NCI-H1694 treated with DMSO at 0.1 percent for 48 hours (cell line): ENCODE measurements around the gene DNAJC13.

Source experiments
- DNase-seq: peaks from one replicate; lab custom pipeline; 2025; lab: John Stamatoyannopoulos, UW

DNAJC13 gene

DNA sequence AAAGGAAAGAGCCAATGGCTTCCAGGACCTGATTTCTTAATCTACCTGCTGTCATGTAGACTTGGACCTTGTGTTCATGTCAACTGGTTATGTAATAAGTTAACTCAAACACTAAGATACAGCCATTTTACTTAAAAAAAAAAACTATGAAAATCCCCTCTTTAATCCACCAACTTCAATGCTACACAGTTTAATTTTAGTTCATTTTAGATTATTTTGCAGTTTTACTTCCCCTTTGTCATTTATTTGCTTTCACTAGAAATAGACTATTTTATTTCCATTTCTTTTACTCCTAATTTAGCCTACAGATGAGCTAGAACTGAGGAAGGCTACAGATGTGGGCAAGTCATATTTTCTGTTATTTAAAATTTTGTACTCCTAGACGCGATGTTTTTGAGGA is 10.7 kb upstream of the DNAJC13 start:
- DNase-seq: no peak

DNA sequence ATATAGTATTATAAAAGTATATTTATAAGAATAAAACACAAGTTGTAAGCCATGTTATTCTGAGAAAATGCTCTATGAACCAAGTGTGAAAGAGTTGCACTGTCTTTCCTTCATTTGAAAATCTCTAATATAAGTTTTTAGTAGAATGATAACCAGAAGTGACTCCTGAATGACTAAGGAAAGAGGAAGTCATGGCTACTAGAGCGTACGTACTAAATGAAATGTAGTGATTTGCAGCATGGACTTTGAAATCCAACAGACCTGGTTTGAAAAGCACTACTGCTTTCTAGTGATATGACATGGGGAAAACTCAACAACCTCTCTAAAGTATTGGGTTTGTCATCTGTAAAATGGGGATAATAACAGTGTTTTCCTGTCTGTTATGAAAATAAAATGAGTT is 10.3 kb upstream of the DNAJC13 start:
- DNase-seq: no peak

DNA sequence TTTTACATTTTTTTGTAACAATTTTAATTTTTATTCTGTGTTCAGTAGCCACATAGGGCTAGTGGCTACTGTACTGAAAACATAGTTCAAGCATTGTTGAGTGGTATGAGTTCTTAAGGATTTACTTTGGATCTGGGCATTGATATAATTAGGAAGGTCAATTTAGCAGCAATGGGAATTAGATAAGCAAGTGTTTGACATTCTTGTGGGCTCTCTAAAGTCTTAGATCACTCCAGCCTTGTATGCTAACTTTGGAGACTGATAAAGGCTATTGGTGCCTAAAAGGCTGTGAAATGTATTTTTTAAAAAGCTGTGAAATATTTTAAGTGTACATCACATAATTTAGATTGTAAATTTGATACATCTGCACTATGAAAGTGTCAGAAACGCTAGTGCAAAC is 2.5 kb upstream of the DNAJC13 start:
- no peak for DNase-seq

DNA sequence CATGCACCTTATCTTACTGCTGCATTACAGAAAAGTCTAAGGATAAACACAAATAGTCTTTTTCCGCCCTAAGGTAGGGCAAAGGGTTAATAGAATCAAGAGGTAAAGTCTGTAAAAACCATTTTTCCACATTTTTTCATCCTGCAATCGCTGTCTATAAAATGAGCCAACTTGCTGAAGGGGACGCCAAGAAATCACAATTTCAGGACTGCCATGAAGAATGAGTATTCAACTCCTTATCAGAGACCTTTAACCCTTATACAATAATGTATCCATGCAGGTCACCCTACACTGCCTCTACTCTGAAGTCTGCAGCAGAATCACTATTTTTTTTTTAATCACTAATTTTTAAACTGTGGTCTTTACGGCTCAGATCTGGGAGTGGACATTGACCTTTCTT is 1.1 kb upstream of the DNAJC13 start:
- no peak for DNase-seq

DNA sequence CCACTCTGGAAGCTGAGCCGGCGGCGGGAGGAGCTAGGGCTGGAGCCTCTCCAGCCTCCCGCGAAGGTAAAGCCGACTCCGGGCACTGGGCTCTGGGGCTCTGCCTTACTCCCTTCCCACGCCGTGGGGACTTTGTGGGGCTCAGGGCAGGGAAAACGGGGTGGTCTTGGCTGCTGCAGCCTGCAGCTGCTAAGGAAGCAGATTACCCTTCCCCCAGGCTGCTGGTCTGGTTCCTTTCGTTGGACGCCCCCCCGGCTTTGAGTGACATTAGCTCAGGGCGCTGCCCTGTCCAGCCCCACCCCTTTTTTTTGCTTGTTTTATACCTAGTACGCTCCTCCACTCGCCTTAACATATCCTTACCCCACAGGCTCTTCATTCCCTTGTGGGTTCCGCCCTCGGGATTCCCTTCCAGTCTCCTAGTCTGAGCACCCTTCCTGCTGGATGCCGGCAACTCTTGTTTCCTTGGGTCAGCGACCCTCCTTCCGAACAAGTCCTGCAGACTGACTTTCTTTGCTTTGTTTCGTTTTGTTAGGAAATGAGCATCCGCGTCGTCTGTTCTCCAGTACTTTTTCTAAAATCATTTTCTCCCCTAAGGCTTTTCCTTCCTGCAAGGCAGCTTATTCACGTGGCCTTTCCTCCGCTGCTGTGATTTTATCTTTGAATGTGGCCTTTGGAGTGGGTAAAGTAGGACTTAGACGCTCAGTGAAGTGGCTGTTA is 551 bp downstream of the DNAJC13 start:
- peak; percentile 49 for DNase-seq

DNA sequence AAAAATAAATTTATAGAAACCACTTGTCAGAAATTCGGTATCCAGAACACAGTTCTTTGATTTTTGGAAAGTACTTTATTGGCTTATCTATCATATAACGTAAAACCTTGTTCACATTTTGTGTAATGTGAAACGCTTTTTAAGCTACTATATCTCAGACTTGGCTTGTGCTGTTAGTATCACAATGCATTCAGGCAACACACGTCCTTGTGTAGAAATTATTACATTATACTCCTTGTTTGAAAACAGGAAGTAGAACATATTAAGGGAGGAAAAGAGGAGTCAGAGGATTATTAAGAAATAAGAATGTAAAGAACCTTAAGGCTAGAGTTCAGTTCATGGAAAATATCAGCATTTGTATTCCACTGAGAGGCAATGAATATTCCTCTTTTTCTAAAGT is 1.6 kb downstream of the DNAJC13 start:
- DNase-seq: no peak

DNA sequence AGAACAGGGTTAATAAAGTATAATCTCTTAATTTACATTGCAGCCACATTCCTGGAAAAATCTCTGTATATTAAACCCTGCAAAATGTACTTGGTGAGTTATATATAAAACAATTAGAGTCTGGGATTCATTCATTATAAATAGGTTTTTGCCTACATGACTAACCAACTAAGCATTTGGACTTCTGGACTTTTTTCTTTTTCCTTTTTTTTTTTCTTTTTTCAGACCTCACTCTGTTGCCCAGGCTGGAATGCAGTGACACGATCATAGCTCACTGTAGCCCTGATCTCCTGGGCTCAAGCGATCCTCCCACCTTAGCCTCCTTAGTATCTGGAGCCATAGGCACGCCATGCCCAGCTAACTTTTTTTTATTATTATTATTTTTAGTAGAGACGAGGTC is 4.5 kb downstream of the DNAJC13 start:
- no peak for DNase-seq

DNA sequence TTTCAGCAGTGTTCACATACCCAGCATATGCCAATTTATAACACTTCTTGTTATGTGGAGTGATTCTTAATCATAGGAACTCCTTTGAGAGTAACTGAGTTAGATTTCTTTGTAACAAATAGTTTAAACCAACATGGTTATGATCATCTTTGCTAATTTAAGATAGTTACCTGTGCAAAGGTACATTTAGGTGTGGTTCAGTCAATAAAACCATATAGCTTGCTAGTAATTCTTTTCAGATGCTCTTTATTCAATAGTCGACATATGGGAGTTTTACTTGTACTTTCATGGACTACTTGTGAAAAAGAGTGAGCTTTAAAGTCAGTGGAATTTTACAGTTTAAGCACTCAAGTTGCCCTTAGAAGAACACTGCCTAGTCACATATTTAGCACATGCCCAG is 5.2 kb downstream of the DNAJC13 start:
- DNase-seq: no peak

DNA sequence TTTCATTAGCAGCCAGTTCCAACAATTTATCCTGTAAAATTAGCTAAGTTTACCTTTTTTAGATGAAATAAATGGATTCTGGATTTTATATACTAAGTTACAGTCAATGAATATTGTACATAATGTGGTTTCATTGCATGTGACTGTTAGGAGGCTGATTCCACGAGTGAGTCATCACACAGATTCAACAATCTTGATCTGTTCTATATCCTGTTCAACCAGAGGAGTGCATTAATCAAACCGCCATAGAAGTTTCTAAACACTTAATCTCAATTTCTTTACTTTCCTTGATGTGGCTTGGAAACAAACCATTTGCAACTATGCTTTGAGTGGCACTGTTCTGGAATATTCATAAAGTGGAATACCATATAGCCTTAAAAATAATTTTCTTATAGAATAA is 15.3 kb downstream of the DNAJC13 start:
- DNase-seq: no peak

DNA sequence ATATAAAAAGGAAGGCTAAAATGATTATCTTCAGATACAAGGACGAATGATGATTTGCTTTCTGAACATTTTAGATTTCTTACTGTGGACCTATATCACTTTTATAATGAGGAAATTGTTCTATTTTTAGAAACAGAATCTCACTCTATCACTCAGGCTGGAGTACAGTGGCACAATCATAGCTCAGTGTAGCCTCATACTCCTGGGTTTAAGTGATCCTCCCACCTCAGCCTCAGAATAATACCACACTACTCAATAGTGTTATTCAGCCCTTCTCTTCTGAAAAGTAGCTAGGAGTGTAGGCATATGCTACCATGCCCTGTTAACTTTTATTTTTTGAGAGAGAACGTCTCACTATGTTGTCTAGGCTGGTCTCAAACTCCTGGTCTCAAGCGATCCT is 15.8 kb downstream of the DNAJC13 start:
- DNase-seq: no peak

DNA sequence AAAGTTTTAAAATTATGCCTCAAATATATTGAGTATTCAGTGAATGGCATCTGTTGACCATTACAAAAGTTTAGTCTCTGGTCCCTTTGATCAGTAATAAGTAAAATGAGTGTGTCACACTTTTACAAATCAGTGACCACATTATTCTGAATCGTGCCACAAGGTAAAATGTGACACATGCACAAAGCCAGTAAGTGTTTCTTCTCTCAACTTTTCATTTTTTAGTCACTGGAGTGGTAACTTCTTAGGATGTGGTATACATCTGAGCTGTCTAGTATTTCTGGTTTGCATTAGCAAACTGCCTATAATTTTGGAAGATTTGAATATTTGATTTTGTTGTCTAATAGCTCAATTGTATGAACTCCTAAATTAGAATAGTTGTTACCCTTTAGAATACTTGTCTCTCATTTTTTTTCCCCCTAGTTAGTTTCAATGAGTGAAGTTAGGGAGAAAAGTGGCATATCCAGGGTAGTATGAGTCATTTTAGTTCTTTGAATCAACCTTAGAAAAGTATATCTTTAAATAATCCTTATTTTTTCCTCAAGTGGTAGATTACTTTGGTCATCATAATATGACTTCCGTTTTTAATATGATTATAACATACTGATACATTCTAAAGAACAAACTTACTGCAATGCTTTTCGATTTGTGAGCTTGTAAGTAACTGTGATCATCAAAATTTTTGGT is 18.1 kb downstream of the DNAJC13 start:
- DNase-seq: no peak

DNA sequence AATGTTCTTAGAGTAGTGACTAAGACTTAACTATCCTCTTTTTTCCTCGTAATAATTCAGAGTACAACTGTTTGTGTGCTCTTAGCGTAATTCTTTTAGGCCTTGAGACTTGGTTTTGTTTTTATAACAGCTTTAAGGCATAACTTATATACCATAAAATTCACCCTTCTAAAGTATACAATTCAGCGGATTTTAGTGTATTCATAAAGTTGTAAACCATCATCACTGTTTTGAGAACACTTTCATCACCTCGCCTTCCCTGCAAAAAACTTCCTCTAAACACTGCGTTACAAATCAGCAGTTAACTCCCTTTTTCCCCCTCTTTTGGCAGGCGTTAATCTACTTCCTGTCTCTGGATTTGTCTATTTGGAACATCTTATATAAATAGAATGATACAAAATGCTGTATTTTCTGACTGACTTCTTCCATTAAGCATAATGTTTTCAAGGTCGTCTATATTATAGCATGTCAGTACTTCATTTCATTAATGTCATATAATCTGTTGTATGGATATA is 18.7 kb downstream of the DNAJC13 start:
- DNase-seq: no peak

DNA sequence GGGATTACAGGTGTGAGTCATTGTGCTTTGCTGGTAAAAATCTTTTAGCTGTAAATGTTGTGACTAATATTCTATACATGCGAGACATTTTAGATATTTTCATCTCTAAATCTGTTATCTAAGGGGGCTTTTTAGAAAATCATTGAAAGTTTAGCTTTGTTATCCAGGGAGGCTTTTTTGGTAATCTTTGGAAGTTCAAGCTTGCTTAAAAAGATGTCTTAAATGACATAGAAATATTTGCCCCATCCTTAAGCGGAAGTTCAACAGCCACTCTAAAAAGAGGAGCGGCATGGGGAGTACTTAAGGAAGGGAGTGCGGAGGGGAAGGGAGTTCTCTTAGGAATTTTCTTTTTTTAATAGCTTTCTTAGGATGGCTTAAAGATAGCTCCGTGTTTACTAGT is 26.1 kb downstream of the DNAJC13 start:
- no peak for DNase-seq

DNA sequence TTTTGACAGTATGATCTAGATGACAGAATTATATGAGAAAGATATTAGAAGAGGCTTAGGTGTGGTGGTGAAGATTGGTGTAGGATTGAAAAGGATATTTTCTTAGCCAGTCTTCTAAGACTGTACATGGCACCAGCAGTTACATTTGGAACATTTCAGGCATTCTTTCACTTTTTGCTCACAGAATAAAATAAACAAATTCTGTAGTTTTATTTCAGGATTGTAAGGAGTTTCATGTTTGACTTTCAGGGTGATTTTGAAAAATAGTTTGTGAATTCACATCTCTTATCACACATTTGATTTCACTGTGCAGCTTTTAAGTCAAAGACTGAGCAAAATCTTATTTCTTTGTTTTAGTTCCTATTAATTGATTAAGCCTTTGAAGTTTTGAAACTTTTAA is 27.1 kb downstream of the DNAJC13 start:
- DNase-seq: no peak

DNA sequence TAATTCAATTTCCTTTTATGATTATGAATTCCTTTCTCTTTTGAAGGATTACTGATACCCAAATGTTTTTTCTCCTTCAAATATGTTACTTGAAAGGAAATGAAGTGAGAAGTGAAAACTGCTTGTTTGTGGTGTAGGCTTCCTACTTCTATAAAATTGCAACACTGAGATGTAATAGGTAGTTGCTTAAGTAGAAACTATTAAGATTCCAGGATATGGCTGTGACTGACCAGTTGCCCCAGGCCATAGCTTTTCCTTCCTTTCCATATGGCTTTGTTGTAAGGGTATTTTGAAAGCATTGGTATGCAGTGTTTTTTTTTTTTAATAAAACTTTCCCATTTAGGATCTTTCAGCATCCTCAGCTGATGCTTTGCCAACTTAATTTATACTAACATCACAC is 28.5 kb downstream of the DNAJC13 start:
- DNase-seq: no peak

DNA sequence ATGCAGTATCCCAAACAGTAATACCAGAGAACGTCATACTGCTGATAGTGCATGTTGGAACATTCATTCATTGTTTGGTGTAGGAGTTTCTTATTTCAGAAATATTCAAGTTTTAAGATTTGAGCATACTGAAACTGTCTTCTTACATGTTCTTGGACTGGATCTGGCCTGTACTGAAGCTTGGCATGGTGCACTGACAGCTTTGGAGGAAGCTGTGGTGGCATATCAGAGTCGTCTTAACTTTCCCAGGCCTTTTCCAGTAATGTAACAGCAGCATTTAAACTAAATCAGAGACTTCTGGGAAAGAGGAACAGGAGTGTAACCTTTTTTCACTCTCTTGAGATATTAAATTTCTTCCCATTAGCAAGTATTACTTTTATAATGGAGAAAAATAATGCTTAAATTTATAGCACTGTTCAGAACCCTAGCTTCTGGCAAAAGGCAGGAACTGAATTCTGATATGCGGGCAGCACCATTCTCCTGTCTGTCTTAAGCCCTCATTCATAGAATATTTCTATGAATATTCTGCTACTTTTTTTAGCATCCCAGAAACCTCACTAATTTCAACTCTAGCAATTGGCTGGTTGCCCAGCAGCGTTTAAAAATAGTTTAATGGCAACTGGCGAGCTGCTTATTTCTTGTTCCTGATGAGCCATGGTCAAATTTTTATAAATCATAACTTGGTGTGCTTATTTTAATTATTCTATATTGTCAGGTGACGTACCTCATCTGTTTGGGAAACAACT is 31.1 kb downstream of the DNAJC13 start:
- peak; percentile 7 for DNase-seq

DNA sequence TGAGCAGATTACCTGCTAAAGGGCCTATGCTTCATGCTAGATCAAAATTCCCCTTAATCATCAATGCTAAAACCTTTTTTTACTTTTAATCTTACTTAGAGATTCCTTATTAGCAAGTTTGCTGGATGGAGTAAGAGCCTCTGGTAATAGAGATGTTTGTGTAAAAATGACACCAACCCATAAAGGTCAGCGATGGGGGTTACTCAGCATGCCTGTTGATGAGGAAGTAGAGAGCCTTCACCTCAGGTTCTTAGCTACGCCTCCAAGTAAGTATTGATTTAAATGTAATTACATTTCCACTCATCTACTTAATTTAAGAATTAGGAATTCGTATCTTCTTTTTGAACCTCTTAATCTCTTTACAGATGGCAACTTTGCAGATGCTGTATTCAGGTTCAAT is 38.8 kb downstream of the DNAJC13 start:
- no peak for DNase-seq

DNA sequence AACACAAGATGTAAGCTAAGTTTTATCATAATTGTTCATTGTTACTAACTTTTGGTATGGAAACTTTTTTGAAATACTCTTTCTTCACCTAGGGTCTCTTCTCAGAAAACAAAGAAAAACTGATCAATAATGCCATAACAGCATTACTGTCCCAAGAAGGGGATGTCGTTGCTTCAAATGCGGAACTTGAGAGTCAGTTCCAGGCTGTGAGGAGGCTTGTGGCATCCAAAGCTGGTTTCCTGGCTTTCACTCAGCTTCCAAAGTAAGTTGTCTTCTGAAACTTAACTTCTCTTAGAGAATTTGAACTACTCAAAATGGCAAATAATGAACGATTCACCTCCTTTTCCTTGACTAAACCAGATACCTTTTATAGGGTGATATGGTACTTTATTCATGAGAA is 39.3 kb downstream of the DNAJC13 start:
- no peak for DNase-seq

DNA sequence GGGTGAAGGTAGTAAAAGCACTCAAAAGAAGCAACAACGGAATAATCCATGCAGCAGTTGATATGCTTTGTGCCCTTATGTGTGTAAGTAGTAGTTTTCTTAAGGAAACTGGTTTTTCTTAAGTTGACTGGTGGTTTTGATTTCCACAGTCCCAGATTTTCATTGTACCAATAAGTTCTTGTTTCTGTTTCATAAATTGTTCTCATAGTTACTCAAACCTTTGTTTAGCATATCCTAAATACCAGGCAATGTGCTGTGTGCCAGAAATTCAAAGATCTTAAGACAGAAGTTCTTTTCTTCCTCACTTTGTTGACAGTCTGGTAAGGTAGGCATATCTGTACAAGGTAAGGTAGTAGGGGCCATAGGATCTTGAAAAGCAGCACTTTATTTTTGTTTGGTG is 40.0 kb downstream of the DNAJC13 start:
- no peak for DNase-seq

DNA sequence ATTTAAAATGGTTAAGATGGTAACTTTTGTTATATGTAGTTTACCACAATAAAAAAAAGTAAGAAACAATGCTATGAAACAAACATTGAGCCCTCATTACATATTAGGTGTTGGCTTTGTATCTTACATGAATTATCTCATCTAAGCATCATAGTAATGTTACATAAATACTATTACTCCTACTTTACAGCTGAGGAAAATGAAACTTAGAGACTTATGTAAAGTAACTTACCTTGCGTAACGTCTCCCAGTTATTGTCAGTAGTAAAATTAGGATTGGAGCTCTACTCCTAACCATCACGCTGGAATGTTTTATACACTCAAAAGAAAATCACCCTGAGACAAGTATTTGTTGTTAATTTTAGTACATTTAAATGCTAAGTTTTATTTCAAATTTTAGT is 42.2 kb downstream of the DNAJC13 start:
- no peak for DNase-seq

DNA sequence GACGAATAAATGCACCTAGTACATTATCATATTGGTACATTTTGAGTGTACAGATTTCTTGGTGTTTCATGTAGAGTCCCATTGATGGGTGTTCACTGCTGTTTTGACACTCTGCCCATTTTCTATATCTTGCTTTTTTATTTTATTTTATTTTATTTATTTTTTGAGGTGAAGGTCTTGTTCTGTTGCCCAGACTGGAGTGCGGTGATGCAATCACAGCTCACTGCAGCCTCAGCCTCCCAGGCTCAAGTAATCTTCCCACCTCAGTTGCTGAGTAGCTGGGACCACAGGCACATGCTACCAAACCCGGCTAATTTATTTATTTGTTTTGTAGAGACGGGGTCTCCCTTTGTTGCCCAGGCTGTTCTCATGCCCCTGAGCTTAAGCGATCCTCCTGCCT is 44.2 kb downstream of the DNAJC13 start:
- no peak for DNase-seq

DNA sequence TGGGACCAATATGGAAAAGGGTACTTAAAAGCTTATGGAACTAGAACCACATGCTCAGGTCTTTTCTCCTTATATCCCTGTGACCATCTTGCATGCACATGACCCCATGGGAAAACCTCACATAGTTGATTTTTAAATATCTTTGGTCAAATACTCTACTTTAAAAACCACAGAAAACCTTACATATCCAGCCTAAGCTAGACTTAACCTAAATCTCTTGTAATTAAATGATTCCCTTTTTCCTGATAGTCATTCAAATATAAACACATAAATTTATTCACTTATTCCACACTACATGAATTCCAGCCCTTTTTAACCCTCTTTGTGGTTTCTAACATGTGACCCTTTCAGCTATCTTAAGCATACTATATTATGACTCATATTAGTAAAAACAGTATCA is 46.8 kb downstream of the DNAJC13 start:
- no peak for DNase-seq

DNA sequence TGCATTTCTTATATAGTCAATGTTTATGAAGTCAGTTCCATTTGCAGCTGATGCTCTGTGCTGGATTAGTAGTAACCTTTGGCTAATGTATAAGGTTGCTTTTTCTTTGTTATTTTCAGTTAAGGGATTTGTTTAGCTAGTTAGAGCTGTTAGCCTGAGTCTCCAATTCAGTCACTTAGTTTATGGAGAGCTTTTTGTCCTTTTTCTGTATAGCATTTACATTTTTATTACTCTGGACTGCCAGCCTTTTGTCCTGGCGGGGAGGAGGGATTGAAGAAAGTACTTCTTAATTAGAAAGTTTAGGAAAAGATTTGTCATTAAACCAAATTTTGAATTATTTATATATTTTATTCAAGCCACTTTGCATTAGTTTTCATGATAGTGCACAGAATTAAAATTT is 52.0 kb downstream of the DNAJC13 start:
- DNase-seq: no peak
